K562 (cell line): Measurements from ENCODE around the gene HOXB3. TPM values are rescaled to one million over a fixed set of nuclear protein-coding genes. Genes with fewer than 3 reads are reported as not detected.

ENCODE experiments used
- ATAC-seq: fragments of 200-7000 bp; cut with Tn5 transposase; 3 replicates; pipeline ENCODE4 v1.9.1; 2020; ENCODE audit warnings: moderate library complexity
- BruUV-seq: library from RNA; stranded (reverse); fragments of 400-500 nt; replicated peaks from 2 replicates; lab custom pipeline; 2021; lab: Mats Ljungman, UMichigan
- CTCF ChIA-PET: fragments of 300-600 bp; formaldehyde crosslinking; extraction: SDS; loops from one replicate; lab custom pipeline; 2021; ENCODE audit warnings: low intra/inter-chr PET ratio; lab: Yijun Ruan, JAX
- POLR2A ChIA-PET: fragments of 300-600, 350-650 bp; sonication (Branson Sonifier 250); formaldehyde crosslinking; extraction: SDS; loops from one replicate; lab custom pipeline; 2021; ENCODE audit warnings: antibody characterized with exemption, inconsistent platforms; lab: Yijun Ruan, JAX
- DNase-seq, 4 experiments: peaks; one replicate each; pipeline versions ENCODE4 v3.0.0 to v3.0.0-alpha.2; 2011 to 2018; ENCODE audit warnings: low spot score in 3 of 4, mixed read lengths in 3 of 4; ENCODE audit errors: extremely low read depth in 1 of 4
- FAIRE-seq: peaks from 2 replicates; lab custom pipeline; 2011; peaks lifted over from hg19 to GRCh38; lab: Jason Lieb, UNC
- H2AFZ ChIP-seq: 2 replicates; pipeline ENCODE4 v1.6.0; 2011; ENCODE audit warnings: low read depth, low read length, control low read depth, inconsistent platforms
- H3K27ac ChIP-seq: fragments of 200-600 bp; 3 replicates; pipeline ENCODE4 v1.8.0; 2011; ENCODE audit warnings: low read depth, mild to moderate bottlenecking, control low read depth, inconsistent platforms, low read length, moderate library complexity, mixed read lengths; ENCODE audit errors: extremely low read depth
- H3K27me3 ChIP-seq, 2 experiments: fragments of 300-600 bp in 1 of 2; 2 replicates in 1 of 2; 3 replicates in 1 of 2; pipeline versions ENCODE4 v1.6.0 to v1.8.0; 2011; ENCODE audit warnings: inconsistent platforms in 2 of 2, low read length in 2 of 2, mild to moderate bottlenecking in 1 of 2, mixed read lengths in 1 of 2, moderate library complexity in 1 of 2; ENCODE audit not compliant: control insufficient read depth in 2 of 2, insufficient read depth in 2 of 2
- H3K36me3 ChIP-seq: fragments of 300-600 bp; 3 replicates; pipeline ENCODE4 v1.8.0; 2011; ENCODE audit warnings: mild to moderate bottlenecking, low read length, inconsistent platforms; ENCODE audit not compliant: control insufficient read depth, insufficient read depth
- H3K4me1 ChIP-seq, 2 experiments: fragments of 200-600 bp in 1 of 2; replicated peaks in 1 of 2; 2 replicates in 1 of 2; 3 replicates in 1 of 2; pipeline versions ENCODE4 v1.5.1 to v1.8.0; 2011; ENCODE audit warnings: inconsistent platforms in 2 of 2, low read length in 2 of 2, mild to moderate bottlenecking in 1 of 2, mixed read lengths in 1 of 2, moderate library complexity in 1 of 2; ENCODE audit not compliant: control insufficient read depth in 2 of 2, insufficient read depth in 2 of 2
- H3K4me2 ChIP-seq: 2 replicates; pipeline ENCODE4 v1.6.1; 2011; ENCODE audit warnings: low read length, control low read depth, inconsistent platforms, mixed read lengths; ENCODE audit not compliant: insufficient read depth
- H3K4me3 ChIP-seq: fragments of 200-600 bp; sonication (generic), shearing (Covaris generic); 2 replicates; pipeline ENCODE4 v1.5.1; 2016; ENCODE audit warnings: control low read depth, inconsistent platforms
- H3K79me2 ChIP-seq: fragments of 200-600 bp; 3 replicates; pipeline ENCODE4 v1.8.0; 2011; ENCODE audit warnings: low read length, inconsistent platforms; ENCODE audit not compliant: control insufficient read depth, insufficient read depth
- H3K9ac ChIP-seq, 2 experiments: 2 replicates each; pipeline versions ENCODE4 v1.6.0 to v1.6.1; 2011; ENCODE audit warnings: low read depth in 2 of 2, low read length in 2 of 2, control low read depth in 1 of 2, inconsistent platforms in 1 of 2, mild to moderate bottlenecking in 1 of 2, mixed read lengths in 1 of 2; ENCODE audit not compliant: insufficient read depth in 1 of 2
- H3K9me1 ChIP-seq: one replicate; pipeline ENCODE4 v1.6.0; 2011; ENCODE audit warnings: inconsistent platforms, mild to moderate bottlenecking, low read length, moderate library complexity; ENCODE audit not compliant: control insufficient read depth, insufficient read depth
- H3K9me3 ChIP-seq: replicated peaks from 2 replicates; pipeline ENCODE4 v1.5.1; 2011; ENCODE audit warnings: low read depth, low read length, inconsistent platforms; ENCODE audit not compliant: control insufficient read depth, insufficient read depth
- H4K20me1 ChIP-seq: replicated peaks from 2 replicates; pipeline ENCODE4 v1.6.1; 2011; ENCODE audit warnings: low read length, inconsistent platforms, mixed read lengths; ENCODE audit not compliant: control insufficient read depth, insufficient read depth
- E2F3 ChIP-seq: fragments of 250-450 bp; sonication (Bioruptor Pico); IDR thresholded peaks from 2 replicates; pipeline ENCODE4 v1.4.0; 2020; ENCODE audit warnings: mild to moderate bottlenecking
- MBD2 ChIP-seq: sonication (generic); IDR thresholded peaks from 2 replicates; pipeline ENCODE4 v1.6.1; 2016; ENCODE audit warnings: low read depth, borderline replicate concordance
- SREBF1 ChIP-seq: fragments of 150-350 bp; IDR thresholded peaks from 2 replicates; pipeline ENCODE4 v1.6.1; 2014; ENCODE audit warnings: antibody characterized with exemption, low read depth, low read length, borderline replicate concordance
- WGBS: fragments of 100-300 bp; shearing (Covaris generic); methylation state at CpG from one replicate; pipeline ENCODE4 v1.1.6; 2016; ENCODE audit warnings: low coverage, mixed read lengths; ENCODE audit not compliant: insufficient coverage; ENCODE audit errors: missing lambda C conversion rate; 5-methylcytosine and 5-hydroxymethylcytosine counted together
- in situ Hi-C: fragments of 300-500 bp; cut with MboI; formaldehyde crosslinking; loops from 4 replicates; pipeline ENCODE4 v1.15.0; 2018; ENCODE audit warnings: inconsistent platforms, mixed read lengths
- intact Hi-C: fragments of 100-400 bp; cut with micrococcal nuclease; formaldehyde crosslinking; loops from 2 replicates; pipeline ENCODE4 v1.14.2; 2022
- polyA plus RNA-seq, 8 experiments: library from polyadenylated mRNA; depleted of rRNA in 4 of 8; stranded (reverse) in 5 of 8; unstranded in 3 of 8; fragments of >200 nt; fragmentation: Nextera tagmentation in 2 of 8; fragmentation: Illumina TruSeq in 1 of 8; extraction: Ambion mirVana in 2 of 8; extraction: Trizol in 1 of 8; gene quantifications; 2 replicates each; pipeline versions ENCODE4 v1.2.1 to v1.2.3, GENCODE V29; 2011 to 2014; ENCODE audit warnings: inconsistent platforms in 1 of 8, missing spikeins in 1 of 8
- total RNA-seq, 7 experiments: library from RNA; depleted of rRNA in 6 of 7; stranded (reverse); fragments of >200 nt in 6 of 7; fragmentation: Illumina TruSeq in 2 of 7; extraction: Trizol in 2 of 7; gene quantifications; 2 replicates each; pipeline versions ENCODE4 v1.2.1 to v1.2.3, GENCODE V29; 2011 to 2021; ENCODE audit warnings: low replicate concordance in 1 of 7
- TF ChIP-seq, protein P1 (sequence below): fragments of 450-650 bp; IDR thresholded peaks from 2 replicates; pipeline ENCODE4 v1.6.1; 2016; ENCODE audit warnings: low read depth, mild to moderate bottlenecking, moderate library complexity
- TF ChIP-seq, protein P2 (sequence below): IDR thresholded peaks from 3 replicates; pipeline ENCODE4 v1.6.1; 2011; ENCODE audit warnings: borderline replicate concordance, mild to moderate bottlenecking; ENCODE audit not compliant: insufficient read length, insufficient read depth

HOXB3 gene
- total and polyA plus RNA-seq, 9 of the 15 experiments (the other 6 are each of a cell fraction or from before 2014, with no cell fraction given): 2.4 to 41.3 (median 20.2) TPM

DNA sequence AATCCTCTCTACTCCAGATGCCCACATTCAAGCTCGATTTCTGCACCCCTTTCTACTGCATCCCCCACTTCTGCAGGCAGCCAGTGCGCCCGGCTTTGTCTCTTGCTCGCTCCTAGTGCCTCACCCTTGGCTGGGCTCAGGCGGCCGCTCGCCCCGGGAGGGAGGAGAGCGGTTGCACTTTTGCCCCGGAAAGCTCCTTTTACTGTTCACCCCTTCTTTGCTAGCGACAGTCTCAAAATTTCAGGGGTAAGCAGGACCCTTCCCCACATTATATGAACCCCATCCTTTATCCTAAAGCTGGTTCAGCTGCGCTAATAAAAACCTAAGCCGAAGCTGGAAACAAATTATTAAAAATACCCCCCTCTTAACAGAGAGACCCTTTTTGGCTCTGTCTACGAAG is 2.5 kb upstream of the HOXB3 start:
- intact Hi-C loops: no loop called here
- no peak for TF ChIP-seq MBD2
- no peak for TF ChIP-seq E2F3 (CRISPR knock-in tag)
- TF ChIP-seq, protein P1, sequence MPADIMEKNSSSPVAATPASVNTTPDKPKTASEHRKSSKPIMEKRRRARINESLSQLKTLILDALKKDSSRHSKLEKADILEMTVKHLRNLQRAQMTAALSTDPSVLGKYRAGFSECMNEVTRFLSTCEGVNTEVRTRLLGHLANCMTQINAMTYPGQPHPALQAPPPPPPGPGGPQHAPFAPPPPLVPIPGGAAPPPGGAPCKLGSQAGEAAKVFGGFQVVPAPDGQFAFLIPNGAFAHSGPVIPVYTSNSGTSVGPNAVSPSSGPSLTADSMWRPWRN: no peak
- TF ChIP-seq, protein P2, sequence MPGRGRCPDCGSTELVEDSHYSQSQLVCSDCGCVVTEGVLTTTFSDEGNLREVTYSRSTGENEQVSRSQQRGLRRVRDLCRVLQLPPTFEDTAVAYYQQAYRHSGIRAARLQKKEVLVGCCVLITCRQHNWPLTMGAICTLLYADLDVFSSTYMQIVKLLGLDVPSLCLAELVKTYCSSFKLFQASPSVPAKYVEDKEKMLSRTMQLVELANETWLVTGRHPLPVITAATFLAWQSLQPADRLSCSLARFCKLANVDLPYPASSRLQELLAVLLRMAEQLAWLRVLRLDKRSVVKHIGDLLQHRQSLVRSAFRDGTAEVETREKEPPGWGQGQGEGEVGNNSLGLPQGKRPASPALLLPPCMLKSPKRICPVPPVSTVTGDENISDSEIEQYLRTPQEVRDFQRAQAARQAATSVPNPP: no peak
- no peak for TF ChIP-seq SREBF1
- in situ Hi-C loops: loop anchor here (5.0 kb wide), 1 partner anchor 255 kb away; no protein-coding TSS in a partner anchor
- Histone ChIP-seq H3K4me2 (no peak overlapping the region), H3K4me3 (no peak overlapping the region), H3K9me3 (no peaks in the 10 kb centered on the region), H3K4me1 (peaks cover 9 to 37% of the 10 kb centered on the region in 2 experiments; a peak in 3 of 5 replicates), H3K27ac (no peak overlapping the region), H3K36me3 (no peaks in the 10 kb centered on the region; the same call in 2 of the 3 replicates), H4K20me1 (no peaks in the 10 kb centered on the region), H3K9me1 (no peaks in the 10 kb centered on the region), H3K9ac (no peak overlapping the region), H2AFZ (no peak overlapping the region), H3K27me3 (no peaks in the 10 kb centered on the region), H3K79me2 (no peaks in the 10 kb centered on the region)
- FAIRE-seq: no peak
- BruUV-seq: no TSS peak
- CTCF ChIA-PET: interaction anchor here (2.8 kb wide), 1 partner anchor 257 kb away, joined by 19 read pairs; no protein-coding TSS in a partner anchor
- POLR2A ChIA-PET: interaction anchor here (0.9 to 3.7 kb wide), 4 partner anchors 9 to 431 kb away, joined by 3 to 12 read pairs (median 4); no protein-coding TSS in a partner anchor
- 89% methylated on average over 6 of the region's 14 CpGs for WGBS
- ATAC-seq: no peak
- DNase-seq: no peak
